Measurements from ENCODE around the gene RNPEPL1. TPM values are rescaled to one million over a fixed set of nuclear protein-coding genes. Genes with fewer than 3 reads are reported as not detected.

Gene RNPEPL1
- total and polyA plus RNA-seq, 3 donors from 2014 or later: 28.9 to 48.5 (median 39.1) TPM

- no peak for TF ChIP-seq POLR2A (IDR thresholded peaks at IDR 0.05)
- TF ChIP-seq CTCF (IDR thresholded peaks at IDR 0.05): no peak
- no peak overlapping the region for H3K4me3 ChIP-seq
- H3K4me1 ChIP-seq: peaks cover 13% of the 10 kb centered on the region
- no peaks in the 10 kb centered on the region for H3K36me3 ChIP-seq (ENCODE audit: low read depth, missing control alignments)
- H3K27me3 ChIP-seq: no peaks in the 10 kb centered on the region
- DNase-seq: no peak
- no peaks in the 10 kb centered on the region for H3K9me3 ChIP-seq
- intact Hi-C loops (cut with DNase I; ENCODE audit: low total_unique reads): no loop called here
- 61 to 88% methylated on average over 10 to 20 of the region's 20 CpGs for WGBS, 2 donors
- H3K27ac ChIP-seq: no peak overlapping the region
Observed at GRCh38 chr2:240601061-240601830, 33.0 kb downstream of the RNPEPL1 start.

- no peak overlapping the region for H3K27ac ChIP-seq
- DNase-seq: no peak
- no peaks in the 10 kb centered on the region for H3K36me3 ChIP-seq (ENCODE audit: low read depth, missing control alignments)
- TF ChIP-seq POLR2A (IDR thresholded peaks at IDR 0.05): no peak
- TF ChIP-seq CTCF (IDR thresholded peaks at IDR 0.05): no peak
- H3K27me3 ChIP-seq: no peaks in the 10 kb centered on the region
- intact Hi-C loops (cut with DNase I; ENCODE audit: low total_unique reads): no loop called here
- H3K9me3 ChIP-seq: no peaks in the 10 kb centered on the region
- H3K4me1 ChIP-seq: peaks cover 9% of the 10 kb centered on the region
- H3K4me3 ChIP-seq: no peak overlapping the region
- 91% methylated on average over 11 of the region's 11 CpGs; no CpG with 5 or more reads in 1 of the 2 donors for WGBS, 2 donors
Observed at GRCh38 chr2:240601831-240602160, 33.5 kb downstream of the RNPEPL1 start.

- no peak overlapping the region for H3K4me3 ChIP-seq
- WGBS, 2 donors: 88 to 93% methylated on average over 16 to 32 of the region's 32 CpGs
- DNase-seq: no peak
- peaks cover 9% of the 10 kb centered on the region for H3K4me1 ChIP-seq
- no peaks in the 10 kb centered on the region for H3K36me3 ChIP-seq (ENCODE audit: low read depth, missing control alignments)
- intact Hi-C loops (cut with DNase I; ENCODE audit: low total_unique reads): no loop called here
- H3K27me3 ChIP-seq: no peaks in the 10 kb centered on the region
- no peak overlapping the region for H3K27ac ChIP-seq
- H3K9me3 ChIP-seq: no peaks in the 10 kb centered on the region
- TF ChIP-seq CTCF (IDR thresholded peaks at IDR 0.05): no peak
- TF ChIP-seq POLR2A (IDR thresholded peaks at IDR 0.05): no peak
Observed at GRCh38 chr2:240602266-240603050, 34.2 kb downstream of the RNPEPL1 start.

GRCh38 chr2:240603081-240603835 lies 35.0 kb downstream of the RNPEPL1 start:
- Histone ChIP-seq H3K27me3 (no peaks in the 10 kb centered on the region), H3K4me1 (peaks cover 9% of the 10 kb centered on the region), H3K36me3 (ENCODE audit: low read depth, missing control alignments) (no peaks in the 10 kb centered on the region), H3K9me3 (no peaks in the 10 kb centered on the region), H3K27ac (no peak overlapping the region), H3K4me3 (no peak overlapping the region)
- intact Hi-C loops (cut with DNase I; ENCODE audit: low total_unique reads): no loop called here
- 93 to 94% methylated on average over 16 to 22 of the region's 22 CpGs for WGBS, 2 donors
- DNase-seq: no peak
- TF ChIP-seq POLR2A (IDR thresholded peaks at IDR 0.05): no peak
- no peak for TF ChIP-seq CTCF (IDR thresholded peaks at IDR 0.05)

Measured in testis (tissue), 3 donors.